Adipose tissue (tissue), 3 donors: ENCODE results near the gene ZNF519. TPM values are rescaled to one million over a fixed set of nuclear protein-coding genes. Genes with fewer than 3 reads are reported as not detected.
"Not testable (repeated sequence)": the region's sequence is repeated elsewhere in the genome, so short reads cannot be mapped to it uniquely, and the experiment has no call there.

Experiments
- H3K27ac ChIP-seq: one replicate; pipeline ENCODE4 v1.5.1; 2013; ENCODE audit warnings: low read depth, low read length
- WGBS, 3 donors: extraction: QIAGEN DNeasy Blood & Tissue Kit; methylation state at CpG; one replicate each; pipeline ENCODE4 v1.1.7; 2013; 5-methylcytosine and 5-hydroxymethylcytosine counted together
- polyA plus RNA-seq, 3 donors: library from polyadenylated mRNA; stranded (reverse); fragments of 200-250 nt; gene quantifications; one replicate each; pipeline ENCODE4 v1.2.3, GENCODE V29; 2013
- donor health status: healthy with polysubstance abuse.
- donor health status: Bipolar disorder and iron deficiency.
- donor health status: healthy.

ZNF519 gene
- polyA plus RNA-seq = 1 to 10 TPM in 2 of 3 donors, under 1 TPM in 1; 0.82 to 4.6 (median 1.2) TPM

DNA sequence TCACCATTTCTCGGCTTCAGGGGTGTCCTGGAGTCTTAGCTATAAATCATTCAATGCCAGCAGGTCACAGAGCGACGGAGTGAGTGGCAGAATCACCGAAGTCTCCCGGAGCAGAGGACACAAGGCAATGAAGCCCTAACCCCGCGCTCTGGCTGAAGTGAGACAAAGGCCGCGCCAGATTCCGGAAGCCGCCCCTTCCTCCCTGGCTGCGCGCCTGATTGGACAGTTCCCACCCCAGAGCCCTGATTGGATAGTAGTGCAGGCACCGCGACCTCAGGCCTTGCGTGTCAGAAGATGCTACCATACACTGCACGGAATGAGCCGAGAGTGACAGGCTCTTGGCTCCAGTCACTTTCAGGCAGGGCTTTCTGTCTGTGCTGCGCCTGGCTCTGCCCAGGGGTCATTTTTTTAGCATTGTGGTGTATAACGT, at the start of gene ZNF519:
Gene ZNF519, minus strand, starts transcription at position 165 of the 430 bp plus-strand sequence. Its CDS starts 158 bp downstream, at position 7.
- H3K27ac ChIP-seq = not testable (repeated sequence)
- WGBS, 3 donors = 0% methylated on average over 17 to 20 of the region's 20 CpGs

DNA sequence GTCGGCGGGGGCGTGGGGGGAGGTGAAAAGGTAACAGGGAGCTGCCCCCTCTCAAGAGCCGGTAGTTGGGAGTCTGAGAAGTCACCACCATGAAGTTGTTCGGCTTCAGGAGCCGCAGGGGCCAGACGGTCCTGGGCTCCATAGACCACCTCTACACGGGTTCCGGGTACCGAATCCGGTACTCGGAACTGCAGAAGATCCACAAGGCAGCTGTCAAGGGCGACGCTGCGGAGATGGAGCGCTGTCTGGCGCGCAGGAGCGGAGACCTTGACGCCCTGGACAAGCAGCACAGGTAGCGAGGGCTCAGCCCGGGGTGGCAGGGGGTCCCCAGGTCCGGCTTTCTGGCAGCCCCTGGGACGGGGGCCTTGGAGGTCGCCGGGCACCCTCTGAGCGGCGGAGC, 47.1 kb upstream of the ZNF519 start:
- 13 to 26% (median 14%) methylated on average over 22 to 28 of the region's 28 CpGs for WGBS, 3 donors
- H3K27ac ChIP-seq = no peak overlapping the region

DNA sequence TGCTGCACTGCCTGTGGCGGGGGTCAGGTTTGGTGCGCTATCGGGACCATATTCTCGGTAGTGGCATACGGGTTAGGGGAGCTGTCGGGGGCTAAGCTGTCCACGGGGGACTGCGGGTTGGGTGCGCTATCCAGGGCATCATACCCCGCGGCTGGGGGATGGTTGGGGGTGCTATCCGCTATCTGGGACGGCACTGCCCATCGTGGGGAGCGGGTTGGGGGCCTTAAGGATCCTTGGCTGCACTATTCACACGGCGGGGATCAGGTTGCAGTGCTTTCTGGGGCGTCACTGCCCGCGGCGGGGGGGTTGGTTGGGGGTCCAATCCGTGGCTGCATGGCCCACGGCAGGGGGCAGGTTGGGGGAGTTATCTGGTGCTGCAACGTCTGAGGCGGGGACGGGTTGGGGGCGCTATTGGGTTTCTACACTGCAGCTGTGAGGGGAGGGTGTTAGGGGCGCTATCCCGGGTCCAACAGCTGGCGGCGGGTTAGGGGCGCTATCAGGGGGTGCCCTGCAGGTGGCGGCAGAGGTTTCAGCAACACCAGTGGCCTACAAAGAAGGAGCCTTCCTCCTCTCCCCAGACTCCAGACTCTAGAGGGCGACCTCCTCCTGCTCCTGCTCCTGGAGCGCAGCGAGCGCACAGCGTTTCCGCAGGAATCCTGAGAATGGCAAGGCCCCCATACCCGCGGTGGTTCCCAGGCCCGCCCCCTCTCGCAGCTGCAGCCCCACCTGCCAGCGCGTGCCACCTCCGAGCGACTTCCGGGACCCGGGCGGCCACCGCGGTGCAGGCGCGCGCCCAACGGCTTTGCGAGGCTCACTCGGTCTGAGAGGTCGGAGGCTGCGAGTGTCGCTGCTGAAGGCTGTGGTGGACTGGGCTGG, 46.3 kb upstream of the ZNF519 start:
- H3K27ac ChIP-seq = not testable (repeated sequence)
- 29 to 36% (median 30%) methylated on average over 57 to 61 of the region's 61 CpGs for WGBS, 3 donors

DNA sequence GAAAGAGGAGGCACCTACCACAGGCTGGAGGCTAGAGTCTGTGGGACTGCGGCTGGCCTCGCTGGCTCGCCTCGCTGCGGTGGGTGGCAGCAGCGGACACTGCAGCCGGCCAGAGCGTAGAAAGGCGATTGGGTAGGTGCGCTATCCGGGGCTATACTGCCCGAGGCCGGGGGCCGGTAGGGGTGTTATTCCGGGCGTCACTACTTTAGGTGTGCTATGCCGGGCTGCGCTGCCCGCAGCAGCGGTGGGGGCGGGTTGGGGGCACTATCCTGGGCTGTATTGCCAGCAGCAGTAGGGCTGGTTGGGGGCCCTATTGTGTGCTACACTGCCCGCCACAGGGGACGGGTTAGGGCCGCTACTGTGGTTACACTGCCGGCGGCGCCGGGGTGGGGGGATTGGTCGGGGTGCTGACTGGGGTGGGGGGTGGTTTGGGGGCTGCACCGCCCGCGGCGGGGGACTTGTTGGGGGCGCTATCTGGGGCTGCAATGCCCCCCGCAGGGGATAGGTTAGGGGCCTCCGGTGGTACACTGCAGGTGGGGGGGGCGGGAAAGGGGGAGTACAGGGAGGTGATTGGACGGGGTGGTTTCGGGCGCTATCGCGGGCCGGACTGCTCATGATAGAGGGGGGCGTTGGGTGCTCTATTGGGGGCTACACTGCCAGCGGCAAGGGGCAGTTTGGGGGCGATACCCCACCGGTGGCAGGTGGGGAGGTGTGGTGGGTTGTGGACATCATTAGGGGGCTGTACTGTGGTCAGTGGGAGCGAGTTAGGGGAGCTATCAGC, 45.5 kb upstream of the ZNF519 start:
- 93 to 95% (median 93%) methylated on average over 37 to 48 of the region's 48 CpGs for WGBS, 3 donors
- not testable (repeated sequence) for H3K27ac ChIP-seq

DNA sequence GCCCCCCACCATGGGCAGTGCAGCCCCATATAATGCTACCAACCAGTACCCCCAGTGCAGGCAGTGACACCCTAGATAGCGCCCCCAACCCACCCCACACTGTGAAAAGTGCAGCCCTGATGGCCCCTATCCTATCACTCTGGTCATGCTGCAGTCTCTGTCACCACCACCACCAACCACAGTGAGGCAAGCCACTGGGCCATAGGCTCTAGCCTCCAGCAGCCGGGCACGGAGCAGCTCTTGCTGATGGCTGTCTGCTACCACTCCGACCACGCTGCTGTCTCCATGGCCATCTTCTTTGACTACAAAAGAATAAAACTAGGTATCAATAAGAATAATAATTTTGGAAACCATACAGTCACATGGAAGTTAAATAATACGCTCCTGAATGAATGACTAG, 43.2 kb upstream of the ZNF519 start:
- H3K27ac ChIP-seq = not testable (repeated sequence)
- 80 to 91% (median 85%) methylated on average over 6 of the region's 6 CpGs for WGBS, 3 donors

DNA sequence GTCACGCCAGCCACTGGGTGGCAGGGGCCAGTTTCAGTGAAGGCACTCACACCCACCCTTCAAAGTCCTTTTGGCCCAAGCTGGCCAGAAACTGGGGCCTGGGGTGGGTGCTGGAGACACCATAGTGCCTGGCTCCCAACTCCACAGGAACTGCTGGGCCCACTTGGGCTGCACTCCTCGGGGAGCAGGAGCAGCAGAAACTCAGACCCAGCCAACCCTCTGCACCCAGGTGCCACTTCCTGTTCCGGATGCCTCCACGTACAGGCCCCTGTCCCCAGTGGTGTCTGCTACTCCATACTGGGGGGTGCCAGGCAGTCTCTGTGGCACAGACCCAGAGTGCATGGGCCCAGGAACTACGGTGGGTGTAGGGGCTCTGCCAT, 42.5 kb upstream of the ZNF519 start:
- H3K27ac ChIP-seq = no peak overlapping the region
- WGBS, 3 donors = 71 to 83% (median 75%) methylated on average over 5 of the region's 5 CpGs

DNA sequence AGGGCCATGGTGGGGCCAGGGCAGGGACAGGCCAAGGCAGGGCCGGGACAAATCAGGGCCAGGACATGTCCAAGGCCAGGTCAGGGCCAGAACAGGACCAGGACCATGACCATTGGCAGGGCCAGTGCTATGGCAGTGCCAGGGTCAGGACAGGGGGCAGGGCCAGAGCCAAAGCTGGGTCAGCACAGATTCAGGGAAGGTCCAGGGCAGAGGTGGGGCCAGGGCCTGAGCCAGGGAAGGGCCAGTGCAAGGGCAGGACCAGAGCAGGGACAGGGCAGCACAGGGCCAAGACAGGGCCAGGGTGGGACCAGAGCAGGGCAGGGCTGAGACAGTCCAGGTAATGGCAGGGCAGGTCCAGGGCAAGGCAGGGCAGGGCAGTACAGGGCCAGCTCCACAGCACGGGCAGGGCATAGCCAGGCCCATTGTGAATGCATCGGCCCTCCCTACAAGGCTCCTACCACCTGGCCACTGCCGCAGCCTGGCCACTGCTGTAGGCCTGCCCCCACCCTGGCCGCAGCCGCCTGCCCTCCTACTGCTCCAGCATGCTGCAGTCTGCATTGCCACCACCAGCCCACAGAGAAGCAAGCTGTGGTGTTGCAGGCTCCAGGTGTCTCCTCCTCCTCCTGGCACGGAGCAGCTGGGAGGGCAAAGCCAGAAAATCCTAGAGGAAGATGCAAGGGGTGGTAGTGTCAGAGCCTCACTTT, 41.9 kb upstream of the ZNF519 start:
- 71 to 96% (median 91%) methylated on average over 3 to 5 of the region's 7 CpGs for WGBS, 3 donors
- H3K27ac ChIP-seq = not testable (repeated sequence)

DNA sequence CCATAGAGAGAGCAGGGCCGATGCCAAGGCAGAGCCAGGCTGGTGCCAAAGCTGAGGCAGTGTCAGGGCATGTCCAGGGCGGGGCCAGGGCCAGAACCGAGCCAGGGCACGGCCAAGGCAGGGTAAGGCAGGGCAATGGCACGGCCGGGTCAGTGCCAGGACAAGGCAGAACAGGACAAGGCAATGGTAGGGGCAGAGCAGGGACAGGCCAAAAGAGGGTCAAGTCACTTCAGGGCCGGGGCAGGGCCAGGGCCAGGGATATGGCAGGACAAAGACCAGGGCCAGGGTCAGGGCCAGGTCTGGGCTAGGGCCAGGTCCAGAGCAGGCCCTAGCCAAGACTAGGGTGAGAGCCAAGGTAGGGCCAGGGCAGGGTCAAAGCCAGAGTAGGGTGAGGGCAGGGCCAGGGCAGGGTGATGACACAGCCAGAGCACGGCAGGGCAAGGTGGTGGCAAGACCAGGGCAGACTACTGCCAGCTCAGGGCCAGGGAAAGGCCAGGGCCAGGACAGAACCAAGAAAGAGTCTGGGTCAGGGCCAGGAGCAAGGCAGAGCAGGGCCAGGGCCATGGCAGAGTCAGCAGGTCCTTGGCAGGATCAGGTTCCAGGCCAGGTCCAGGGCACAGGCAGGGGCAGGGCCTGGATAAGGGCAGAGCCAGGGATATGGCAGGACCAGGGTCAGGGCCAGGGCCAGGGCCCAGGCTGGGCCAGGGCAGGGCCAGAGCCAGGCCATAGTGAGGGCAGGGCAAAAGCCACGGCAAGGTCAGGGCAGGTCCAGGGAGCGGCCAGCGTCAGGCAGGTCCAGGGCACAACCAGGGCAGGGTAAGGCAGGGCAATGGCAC, 41.1 kb upstream of the ZNF519 start:
- H3K27ac ChIP-seq = not testable (repeated sequence)
- WGBS, 3 donors = 79 to 84% (median 81%) methylated on average over 10 to 11 of the region's 11 CpGs

DNA sequence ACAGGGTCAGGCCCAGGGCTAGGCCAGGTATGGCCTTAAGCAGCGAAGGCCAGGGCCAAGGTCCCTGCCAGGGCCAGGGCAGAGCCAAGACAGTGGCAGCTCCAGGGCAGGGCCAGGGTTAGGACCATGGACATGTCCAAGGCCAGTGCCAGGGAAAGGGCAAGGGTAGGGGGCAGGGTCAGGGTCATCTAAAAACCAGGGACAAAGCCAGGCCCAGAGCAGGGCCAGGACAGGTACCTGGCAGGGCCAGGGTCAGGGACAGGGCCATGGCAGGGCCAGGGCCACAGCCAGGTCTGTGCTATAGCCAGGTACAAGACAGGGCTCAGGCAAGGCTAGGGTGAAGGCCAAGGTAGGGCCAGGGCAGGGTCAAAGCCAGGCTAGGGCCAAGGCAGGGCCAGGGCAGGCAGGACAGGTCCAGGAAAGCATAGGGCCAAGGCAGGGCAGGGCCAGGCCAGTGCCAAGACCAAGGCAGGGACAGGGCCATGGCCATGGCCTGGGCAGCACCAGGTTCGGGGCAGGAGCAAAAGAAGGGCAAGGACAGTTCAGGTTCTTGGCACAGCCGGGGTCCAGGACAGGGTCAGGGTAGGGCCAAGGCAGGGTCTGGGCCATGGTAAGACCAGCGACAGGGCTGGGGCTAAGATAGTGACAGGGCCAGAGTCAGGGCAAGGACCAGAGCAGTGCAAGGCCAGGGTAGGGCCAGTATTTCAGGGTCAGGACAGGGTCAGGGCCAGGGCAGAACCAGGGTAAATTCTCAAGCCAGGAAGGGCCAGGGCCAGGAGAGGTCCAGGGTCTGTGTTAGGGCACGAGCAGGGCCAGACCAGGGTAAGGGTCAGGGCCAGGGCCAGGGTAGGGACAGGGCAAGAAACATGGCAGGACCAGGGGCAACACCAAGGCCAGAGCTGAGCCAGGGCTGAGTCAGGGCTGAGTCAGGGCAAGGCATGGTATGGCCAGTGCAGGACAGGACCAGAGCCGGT, 40.2 kb upstream of the ZNF519 start:
- H3K27ac ChIP-seq = not testable (repeated sequence)
- 87 to 92% (median 88%) methylated on average over 4 to 6 of the region's 6 CpGs for WGBS, 3 donors

DNA sequence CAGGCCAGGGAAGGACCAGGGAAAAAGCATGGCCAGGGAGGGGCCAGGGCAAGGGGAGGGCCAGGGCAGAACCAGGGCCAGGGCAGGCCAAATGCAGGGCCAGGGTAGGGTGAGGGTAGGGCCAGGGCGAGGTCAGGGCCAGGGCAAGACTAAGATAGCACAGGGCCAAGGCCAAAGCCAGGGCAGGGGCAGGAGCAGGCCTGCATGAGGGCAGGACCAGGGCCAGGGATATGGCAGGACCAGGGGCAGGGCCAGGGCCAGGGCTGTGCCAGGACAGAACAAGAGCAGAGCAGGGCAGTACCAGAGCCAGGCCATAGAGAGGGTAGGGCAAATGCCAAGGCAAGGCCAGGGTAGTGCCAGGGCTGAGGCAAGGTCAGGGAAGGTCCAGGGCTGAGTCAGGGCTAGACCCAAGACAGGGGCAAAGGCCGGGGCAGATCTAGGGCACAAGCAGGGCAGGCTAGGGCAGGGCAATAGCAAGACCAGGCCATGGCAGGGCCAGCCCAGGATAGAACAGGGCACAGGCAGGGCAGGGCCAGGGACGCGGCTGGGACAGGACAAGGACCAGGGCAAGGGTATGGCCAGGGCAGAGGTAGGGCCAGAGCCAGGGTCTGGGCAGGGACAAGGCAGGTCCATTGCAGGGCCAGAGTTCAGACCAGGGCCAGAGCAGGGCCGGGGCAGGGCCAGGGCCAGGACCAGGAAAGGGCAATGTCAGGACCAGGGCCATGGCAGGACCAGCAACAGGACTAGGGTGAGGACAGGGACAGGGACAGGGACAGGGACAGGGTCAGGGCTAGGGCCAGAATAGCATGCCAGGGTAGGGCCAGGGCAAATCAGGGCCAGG, 39.3 kb upstream of the ZNF519 start:
- 84 to 93% (median 92%) methylated on average over 5 of the region's 5 CpGs for WGBS, 3 donors
- not testable (repeated sequence) for H3K27ac ChIP-seq

DNA sequence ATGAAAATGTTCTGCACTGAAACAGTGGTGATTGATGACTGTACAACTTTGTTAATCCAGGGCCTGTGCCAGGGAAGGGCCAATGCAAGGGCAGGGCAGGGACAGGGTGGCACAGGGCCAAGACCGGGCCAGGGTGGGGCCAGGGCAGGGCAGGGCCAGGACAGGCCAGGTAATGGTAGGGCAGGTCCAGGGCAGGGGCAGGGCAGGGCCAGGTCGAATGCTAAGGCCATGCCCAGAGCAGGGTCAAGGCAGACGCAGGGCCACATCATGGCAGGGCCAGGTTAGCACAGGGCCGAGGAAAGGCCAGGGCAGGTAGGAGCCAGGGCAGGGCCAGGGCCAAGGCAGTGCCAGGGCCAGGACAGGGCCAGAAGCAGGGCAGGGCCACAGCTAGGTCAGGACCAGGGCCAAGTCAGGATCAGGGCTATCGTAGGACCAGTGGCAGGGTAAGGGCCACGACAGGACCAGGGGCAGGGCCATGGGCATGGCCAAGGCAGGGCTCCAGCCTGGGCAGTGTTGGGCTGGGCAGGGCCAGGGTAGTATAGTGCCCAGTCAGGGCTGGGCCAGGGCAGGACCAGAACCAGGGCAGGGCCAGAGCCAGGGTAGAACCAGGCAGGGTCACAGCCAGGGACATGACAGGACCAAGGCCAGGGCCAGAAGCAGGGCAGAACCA, 38.3 kb upstream of the ZNF519 start:
- H3K27ac ChIP-seq = not testable (repeated sequence)
- 77 to 80% (median 79%) methylated on average over 6 of the region's 6 CpGs for WGBS, 3 donors

DNA sequence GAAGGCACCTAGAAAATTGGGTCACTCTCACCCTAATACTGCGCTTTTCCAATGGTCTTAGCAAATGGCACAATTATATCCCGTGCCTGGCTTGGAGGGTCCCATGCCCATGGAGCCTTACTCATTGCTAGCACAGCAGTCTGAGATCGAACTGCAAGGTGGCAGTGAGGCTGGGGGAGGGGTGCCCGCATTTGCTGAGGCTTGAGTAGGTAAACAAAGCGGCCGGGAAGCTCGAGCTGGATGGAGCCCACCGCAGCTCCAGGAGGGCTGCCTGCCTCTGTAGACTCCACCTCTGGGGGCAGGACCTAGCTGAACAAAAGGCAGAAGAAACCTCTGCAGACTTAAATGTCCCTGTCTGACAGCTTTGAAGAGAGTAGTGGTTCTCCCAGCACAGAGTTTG, 30.7 kb upstream of the ZNF519 start:
- WGBS, 3 donors = 51 to 71% (median 65%) methylated on average over 8 of the region's 8 CpGs
- H3K27ac ChIP-seq = not testable (repeated sequence)

DNA sequence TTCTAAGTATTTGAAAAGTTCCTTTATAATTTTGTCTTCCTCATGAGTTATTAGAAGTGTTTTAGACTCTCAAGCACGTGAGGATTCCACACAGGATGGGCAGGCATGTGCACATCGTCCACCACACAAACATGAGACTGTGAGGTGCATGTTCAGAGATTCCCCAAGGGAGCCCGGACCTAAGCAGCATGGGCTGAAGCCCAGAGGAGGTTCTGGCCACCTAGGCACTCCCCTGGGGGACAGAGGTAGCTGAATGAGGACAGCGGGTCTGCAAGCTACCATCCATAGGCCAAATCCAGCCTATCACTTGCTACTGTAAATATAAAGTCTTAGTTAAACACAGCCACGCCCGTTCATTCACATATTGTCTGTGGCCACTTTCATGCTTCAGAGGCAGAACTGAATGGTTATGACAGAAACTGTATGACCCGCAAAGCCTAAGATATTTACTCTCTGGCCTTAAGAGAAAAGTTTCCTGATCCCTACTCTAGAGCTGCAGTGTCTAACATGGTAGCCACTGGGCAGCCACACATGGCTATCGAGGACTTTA, 19.4 kb upstream of the ZNF519 start:
- WGBS, 3 donors = 72 to 80% (median 76%) methylated on average over 7 to 8 of the region's 8 CpGs

DNA sequence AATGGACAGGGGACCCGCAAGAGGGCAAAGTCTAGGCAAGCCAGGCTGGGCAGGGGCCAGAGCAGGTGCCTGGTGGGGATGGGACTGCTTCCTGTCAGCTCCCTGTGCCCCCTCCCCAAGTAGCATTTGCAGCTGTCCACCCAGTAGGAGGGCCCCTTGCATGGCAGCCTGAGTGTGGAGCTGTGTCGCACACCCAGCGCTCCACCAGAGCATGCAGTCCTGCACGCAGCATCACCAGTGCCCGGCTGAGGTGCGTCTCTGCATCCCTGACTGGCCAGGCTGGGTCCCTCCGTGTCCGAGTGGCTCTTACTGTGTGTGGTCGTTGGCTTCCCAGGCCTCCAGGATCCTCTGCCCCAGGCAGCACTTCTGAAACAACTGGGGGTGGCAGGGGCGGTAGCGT, 18.5 kb upstream of the ZNF519 start:
- H3K27ac ChIP-seq = not testable (repeated sequence)
- 87 to 92% (median 87%) methylated on average over 11 of the region's 11 CpGs for WGBS, 3 donors

More for the DNA sequence above, 19.4 kb upstream of the ZNF519 start:
- not testable (repeated sequence) for H3K27ac ChIP-seq

DNA sequence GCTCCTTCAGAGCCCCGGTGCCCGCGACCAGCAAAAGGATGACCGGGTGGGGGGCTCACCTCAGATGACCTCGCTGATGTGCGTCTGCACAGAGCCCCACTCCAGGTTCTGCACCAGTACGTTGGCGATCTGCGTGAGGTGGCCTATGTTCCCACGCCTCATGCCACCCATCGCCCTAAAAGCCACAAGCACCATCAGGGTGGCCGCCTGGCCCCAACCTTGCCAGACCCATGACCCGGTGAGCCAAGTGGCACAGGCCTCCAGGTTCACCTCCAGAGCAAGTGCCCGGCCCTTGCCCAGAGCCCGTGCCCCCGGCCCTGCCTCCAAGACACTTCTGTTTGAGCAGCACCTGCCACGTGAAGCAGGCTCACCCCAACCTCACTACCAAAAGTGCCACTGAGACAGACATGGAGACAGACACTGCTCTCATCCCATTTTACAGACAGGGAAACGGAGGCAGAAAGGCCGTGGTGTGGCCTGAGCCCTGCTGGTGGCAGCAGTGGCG, 17.7 kb upstream of the ZNF519 start:
- H3K27ac ChIP-seq = not testable (repeated sequence)
- WGBS, 3 donors = 88 to 96% (median 89%) methylated on average over 14 to 20 of the region's 20 CpGs
